BE2C (cell line): ENCODE measurements around the gene ARHGEF1.

ENCODE experiments used
- DNase-seq: peaks from one replicate; pipeline ENCODE4 v3.0.0-alpha.2; 2020
- H3K27me3 ChIP-seq: fragments of 250-450 bp; sonication (Bioruptor Pico); 2 replicates; pipeline ENCODE4 v1.5.1; 2020; ENCODE audit warnings: mild to moderate bottlenecking
- H3K36me3 ChIP-seq: fragments of 250-450 bp; sonication (Bioruptor Pico); 2 replicates; pipeline ENCODE4 v1.5.1; 2020; ENCODE audit warnings: mild to moderate bottlenecking
- H3K4me1 ChIP-seq: fragments of 250-450 bp; sonication (Bioruptor Pico); 2 replicates; pipeline ENCODE4 v1.5.1; 2020
- H3K4me3 ChIP-seq: 2 replicates; pipeline ENCODE4 v1.5.1; 2011; ENCODE audit warnings: low read depth, low read length
- H3K9me3 ChIP-seq: fragments of 250-450 bp; sonication (Bioruptor Pico); 2 replicates; pipeline ENCODE4 v1.5.1; 2020
- TF ChIP-seq, protein P1 (sequence below): IDR thresholded peaks from 2 replicates; pipeline ENCODE4 v1.5.1; 2012; ENCODE audit warnings: mild to moderate bottlenecking, low read depth, low read length

ARHGEF1 gene

DNA sequence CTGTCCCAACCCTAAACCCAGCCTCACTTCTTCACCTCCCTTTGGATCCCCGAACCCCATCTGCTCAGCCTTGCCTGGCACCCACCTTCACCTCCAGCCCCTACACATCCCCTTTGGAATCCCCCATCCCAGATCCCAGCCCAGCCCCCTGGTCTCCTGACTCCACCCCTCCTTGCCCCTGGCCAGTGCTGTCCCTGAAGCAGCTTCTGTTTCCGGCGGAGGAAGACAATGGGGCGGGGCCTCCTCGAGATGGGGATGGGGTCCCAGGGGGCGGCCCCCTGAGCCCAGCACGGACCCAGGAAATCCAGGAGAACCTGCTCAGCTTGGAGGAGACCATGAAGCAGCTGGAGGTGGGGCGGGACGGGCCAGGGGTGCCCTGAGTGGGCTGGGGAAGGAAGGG lies 23.3 kb downstream of the ARHGEF1 start:
- no peak for DNase-seq
- Histone ChIP-seq H3K4me3 (no peak overlapping the region), H3K36me3 (peaks cover 22% of the 10 kb centered on the region), H3K9me3 (no peaks in the 10 kb centered on the region), H3K4me1 (peaks cover 7% of the 10 kb centered on the region), H3K27me3 (peaks cover 9% of the 10 kb centered on the region)
- TF ChIP-seq, protein P1, sequence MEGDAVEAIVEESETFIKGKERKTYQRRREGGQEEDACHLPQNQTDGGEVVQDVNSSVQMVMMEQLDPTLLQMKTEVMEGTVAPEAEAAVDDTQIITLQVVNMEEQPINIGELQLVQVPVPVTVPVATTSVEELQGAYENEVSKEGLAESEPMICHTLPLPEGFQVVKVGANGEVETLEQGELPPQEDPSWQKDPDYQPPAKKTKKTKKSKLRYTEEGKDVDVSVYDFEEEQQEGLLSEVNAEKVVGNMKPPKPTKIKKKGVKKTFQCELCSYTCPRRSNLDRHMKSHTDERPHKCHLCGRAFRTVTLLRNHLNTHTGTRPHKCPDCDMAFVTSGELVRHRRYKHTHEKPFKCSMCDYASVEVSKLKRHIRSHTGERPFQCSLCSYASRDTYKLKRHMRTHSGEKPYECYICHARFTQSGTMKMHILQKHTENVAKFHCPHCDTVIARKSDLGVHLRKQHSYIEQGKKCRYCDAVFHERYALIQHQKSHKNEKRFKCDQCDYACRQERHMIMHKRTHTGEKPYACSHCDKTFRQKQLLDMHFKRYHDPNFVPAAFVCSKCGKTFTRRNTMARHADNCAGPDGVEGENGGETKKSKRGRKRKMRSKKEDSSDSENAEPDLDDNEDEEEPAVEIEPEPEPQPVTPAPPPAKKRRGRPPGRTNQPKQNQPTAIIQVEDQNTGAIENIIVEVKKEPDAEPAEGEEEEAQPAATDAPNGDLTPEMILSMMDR = no peak

DNA sequence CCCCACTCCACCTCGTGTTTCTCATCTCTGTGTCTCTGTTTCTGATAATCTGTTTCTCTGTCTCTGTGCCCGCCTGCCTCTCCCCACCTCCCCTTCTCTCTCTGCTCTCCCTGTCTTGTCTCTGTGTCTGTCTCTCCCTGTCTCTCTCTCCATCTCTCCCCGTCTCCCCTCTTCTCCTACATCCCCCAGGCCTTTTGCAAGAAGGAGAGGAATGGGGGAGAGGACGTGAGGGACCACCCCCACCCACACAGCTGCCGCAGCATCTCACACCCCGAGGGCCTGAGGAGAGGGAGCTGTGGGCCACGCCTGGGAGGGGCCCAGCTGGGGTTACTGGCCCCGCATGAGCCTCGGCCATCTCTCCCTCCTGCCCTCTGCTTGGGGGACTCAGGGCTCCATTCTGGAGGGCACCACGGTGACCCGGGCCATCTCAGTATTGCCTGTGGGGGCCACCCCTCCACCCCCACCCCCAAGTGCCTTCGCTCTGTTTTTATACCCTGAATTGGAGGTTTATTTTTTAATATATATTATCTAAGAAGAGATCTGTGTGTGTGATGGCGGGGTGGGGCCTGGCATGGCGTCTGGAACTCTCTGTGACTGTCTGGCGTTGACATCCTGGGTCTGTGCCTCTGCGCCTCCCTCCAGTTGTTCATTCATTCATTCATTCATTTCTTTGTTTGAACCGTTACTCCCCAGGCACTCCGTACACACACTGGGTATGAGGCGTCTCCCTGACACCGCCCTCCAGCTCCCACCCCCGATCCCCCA lies 24.1 kb downstream of the ARHGEF1 start:
- Histone ChIP-seq H3K4me3 (no peak overlapping the region), H3K36me3 (peaks cover 17% of the 10 kb centered on the region), H3K4me1 (peaks cover 7% of the 10 kb centered on the region), H3K9me3 (no peaks in the 10 kb centered on the region), H3K27me3 (peaks cover 17% of the 10 kb centered on the region)
- TF ChIP-seq, protein P1 = no peak
- DNase-seq = no peak

DNA sequence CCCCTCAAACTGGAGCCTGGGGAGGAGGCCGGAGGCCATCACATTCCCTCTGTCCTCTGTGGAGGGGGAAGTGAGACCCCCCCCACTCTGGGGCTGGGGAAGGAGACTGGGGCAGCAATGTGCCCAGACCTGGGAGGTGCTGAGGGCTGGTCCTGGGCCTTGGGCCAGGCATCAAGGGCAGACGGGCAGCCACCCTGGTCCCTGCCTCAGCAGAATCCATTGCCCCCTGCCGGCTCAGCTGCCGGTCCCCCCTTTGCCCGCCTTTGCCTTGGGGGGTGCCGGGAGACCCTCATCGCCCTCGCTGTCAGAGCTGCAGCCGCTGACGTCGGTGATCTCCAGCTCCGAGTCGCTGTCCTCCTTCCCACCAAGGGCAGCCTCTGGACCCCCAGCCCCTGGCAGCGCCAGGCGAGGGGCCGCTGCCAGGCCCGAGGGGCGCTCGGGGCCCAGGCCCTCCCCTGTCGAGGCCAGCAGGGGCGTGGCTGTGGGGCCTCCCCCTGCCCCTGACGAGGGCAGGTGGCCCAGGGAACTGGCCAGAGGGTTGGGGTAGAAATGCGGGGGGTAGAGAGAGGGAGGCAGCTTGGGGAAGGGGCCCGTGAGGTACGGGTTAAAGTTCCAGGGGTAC lies 25.1 kb downstream of the ARHGEF1 start:
- no peaks in the 10 kb centered on the region for H3K9me3 ChIP-seq
- TF ChIP-seq, protein P1 = no peak
- H3K27me3 ChIP-seq = peaks cover 27% of the 10 kb centered on the region
- peaks cover 7% of the 10 kb centered on the region for H3K4me1 ChIP-seq
- peaks cover 10% of the 10 kb centered on the region; the same call in 1 of the 2 replicates for H3K36me3 ChIP-seq
- H3K4me3 ChIP-seq = no peak overlapping the region
- no peak for DNase-seq

DNA sequence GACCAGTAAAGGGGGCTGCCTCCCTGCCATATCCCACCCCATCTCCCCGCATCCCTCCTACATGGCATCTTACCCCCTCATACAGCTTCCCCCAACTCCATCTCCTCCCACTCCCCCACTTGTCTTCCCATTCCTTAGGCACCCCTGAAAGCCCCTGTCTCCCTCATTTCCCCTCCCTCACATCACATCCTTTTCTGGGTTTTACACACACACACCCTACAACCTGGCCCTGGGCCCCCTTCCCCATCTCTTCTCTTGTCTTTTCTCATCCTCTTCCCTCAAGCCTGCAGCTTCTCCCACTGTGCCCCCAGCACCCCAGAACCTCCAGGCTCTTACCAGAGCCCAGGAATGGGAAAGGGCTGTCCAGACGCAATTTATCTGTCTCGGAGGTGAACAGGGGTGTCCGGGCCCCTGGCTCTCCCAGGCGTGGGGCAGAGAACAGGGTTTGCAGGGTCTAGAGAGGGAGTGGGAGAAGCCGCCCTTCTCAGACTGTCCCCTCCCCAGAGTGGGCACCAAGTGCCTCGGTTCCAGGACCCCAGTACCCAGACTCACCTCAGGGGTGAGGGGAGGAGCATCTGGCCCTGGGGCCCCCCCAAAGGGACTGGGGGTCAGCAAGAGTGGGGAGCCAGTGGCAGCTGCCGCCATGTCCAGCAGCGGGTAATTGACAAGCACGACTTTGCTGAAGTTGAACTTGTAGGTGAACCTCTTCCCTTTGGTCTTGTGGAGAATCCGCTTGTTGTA lies 25.9 kb downstream of the ARHGEF1 start:
- peaks cover 34% of the 10 kb centered on the region for H3K27me3 ChIP-seq
- TF ChIP-seq, protein P1 = no peak
- H3K4me1 ChIP-seq = peaks cover 7% of the 10 kb centered on the region
- DNase-seq = no peak
- no peaks in the 10 kb centered on the region for H3K9me3 ChIP-seq
- no peak overlapping the region for H3K4me3 ChIP-seq
- 0 out of 2 replicates have a peak, but pooled peaks cover 4% of the 10 kb centered on the region for H3K36me3 ChIP-seq

DNA sequence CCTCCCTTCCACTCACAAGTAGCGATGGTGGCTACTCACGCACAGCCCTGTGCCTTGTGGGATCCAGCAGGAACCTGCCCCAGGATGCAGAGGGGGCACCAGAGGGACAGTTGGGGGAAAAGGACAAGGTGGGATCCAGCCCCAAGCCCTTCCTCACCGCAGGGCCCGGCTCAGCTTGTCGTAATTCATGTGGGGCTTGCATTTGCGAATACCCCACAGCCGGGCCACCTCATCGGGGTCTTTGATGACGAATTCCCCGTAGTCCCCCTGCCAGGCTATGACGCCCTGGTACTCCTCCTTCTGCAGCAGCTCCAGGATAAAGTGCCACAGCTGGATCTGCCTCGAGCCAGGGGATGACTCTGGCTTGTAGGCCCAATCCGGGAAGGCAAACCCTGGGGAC lies 26.7 kb downstream of the ARHGEF1 start:
- peaks cover 38% of the 10 kb centered on the region for H3K27me3 ChIP-seq
- no peaks in the 10 kb centered on the region for H3K36me3 ChIP-seq
- H3K4me1 ChIP-seq = peaks cover 7% of the 10 kb centered on the region
- no peak overlapping the region for H3K4me3 ChIP-seq
- TF ChIP-seq, protein P1 = no peak
- no peak for DNase-seq
- no peaks in the 10 kb centered on the region for H3K9me3 ChIP-seq
